ENCODE data around the gene ABCB11.

The ABCB11 gene

DNA sequence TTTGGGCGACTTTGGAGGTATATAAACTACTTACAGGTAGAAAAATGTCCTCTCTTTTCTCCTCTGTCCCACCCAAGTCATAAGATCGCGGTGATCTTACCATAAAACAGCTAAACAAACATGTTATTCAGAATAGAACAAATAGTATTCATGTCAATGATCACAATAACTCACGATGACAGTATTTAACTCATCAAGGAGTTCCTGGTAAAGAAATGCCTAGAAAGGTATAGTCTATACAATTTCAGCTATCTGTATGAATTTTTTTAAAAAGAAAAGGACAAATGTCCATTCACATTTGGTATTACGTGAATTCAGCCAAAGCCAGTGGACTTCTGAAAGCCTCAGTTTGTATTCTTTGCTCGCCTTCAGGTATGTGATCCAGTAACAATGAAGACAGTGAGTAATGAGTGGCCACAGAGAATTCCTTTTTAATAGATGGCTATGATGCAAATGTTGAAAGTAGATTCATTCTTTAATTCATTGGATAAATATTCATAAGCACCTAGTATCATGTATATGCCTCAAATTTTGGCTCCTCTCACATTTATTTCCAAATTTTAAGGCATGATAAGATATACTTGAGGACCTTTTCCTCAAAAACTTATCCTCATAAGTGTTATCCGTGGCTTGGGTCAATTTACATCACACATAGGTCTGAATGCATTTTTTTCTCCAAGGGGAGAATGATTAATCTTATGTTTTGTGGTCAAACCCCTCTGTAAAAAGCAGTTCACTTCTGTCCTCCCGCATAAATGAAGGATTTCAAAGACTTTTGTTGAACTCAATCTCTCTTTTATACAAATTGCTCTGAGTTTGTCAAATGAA is 20.3 kb downstream of the ABCB11 start:
- in situ Hi-C loops (cut with MboI; ENCODE audit: low sequenced_read_pairs), result no loop called here

- in situ Hi-C loops (cut with MboI; ENCODE audit: low sequenced_read_pairs), result no loop called here
These were observed 21.1 kb downstream of the ABCB11 start for GRCh38 chr2:169009865-169010579.

DNA sequence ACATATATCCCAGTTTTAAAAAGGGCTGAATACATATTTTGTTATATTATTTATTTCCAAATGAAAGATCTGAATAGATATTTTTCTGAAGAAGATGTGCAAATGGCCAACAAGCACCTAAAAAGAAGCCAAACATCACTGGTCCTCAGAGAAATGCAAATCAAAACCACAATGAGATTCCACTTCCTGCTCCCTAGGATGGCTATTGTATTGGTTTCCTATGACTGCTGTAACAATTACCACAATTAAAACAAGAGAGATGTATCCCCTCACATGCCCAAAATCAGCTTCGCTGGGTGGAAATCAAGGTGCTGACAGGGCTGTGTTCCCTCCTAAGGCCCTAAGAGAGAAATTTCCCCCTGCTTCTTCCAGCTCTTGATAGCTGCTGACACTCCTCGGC is 23.2 kb downstream of the ABCB11 start:
- in situ Hi-C loops (cut with MboI; ENCODE audit: low sequenced_read_pairs), result no loop called here

GRCh38 chr2:169007356-169007755 is 23.8 kb downstream of the ABCB11 start:
- in situ Hi-C loops (cut with MboI; ENCODE audit: low sequenced_read_pairs), result no loop called here

DNA sequence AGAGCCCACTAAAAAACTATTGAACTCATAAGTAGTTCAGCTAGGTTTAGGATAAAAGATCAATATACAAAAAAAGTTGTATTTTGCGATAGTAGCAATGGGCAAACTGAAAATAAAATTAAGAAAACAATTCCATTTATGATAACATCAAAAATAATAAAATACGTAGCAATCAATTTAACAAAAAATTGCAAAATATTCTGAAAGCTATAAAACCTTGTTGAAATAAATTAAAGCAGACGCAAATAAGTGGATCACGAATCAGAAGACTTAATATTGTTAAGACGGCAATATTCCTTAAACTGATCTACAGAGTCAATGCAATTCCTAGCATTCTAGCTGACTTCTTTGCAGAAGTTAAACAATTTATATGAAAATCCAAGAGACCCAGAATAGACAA is 24.5 kb downstream of the ABCB11 start:
- in situ Hi-C loops (cut with MboI; ENCODE audit: low sequenced_read_pairs), result no loop called here

- in situ Hi-C loops (cut with MboI; ENCODE audit: low sequenced_read_pairs), result no loop called here
These were observed 25.1 kb downstream of the ABCB11 start for GRCh38 chr2:169005994-169006393.

GRCh38 chr2:169005080-169005598 is 26.0 kb downstream of the ABCB11 start:
- in situ Hi-C loops (cut with MboI; ENCODE audit: low sequenced_read_pairs), result no loop called here

DNA sequence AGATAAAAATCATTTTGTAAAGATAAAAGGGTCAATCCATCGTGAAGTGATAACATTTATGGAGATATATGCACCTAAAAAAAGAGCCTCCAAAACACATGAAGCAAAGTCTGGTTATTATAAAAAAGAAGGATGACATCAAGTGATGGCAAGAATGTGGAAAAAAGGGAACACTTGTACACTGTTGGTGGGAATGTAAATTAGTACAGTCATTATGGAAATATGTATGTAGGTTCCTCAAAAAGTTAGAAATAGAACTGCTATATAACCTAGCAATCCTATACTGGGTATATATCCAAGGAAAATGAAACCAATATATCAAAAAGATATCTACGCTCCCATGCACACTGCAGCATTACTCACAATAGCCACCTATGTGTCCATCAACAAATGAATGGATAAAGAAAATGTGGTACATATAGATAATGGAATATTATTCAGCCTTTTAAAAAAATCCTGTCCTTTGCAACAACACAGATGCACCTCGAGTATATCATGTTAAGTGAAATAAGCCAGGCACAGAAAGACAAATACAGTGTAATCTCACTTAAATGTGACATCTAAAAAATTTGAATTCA is 28.9 kb downstream of the ABCB11 start:
- in situ Hi-C loops (cut with MboI; ENCODE audit: low sequenced_read_pairs), result no loop called here

DNA sequence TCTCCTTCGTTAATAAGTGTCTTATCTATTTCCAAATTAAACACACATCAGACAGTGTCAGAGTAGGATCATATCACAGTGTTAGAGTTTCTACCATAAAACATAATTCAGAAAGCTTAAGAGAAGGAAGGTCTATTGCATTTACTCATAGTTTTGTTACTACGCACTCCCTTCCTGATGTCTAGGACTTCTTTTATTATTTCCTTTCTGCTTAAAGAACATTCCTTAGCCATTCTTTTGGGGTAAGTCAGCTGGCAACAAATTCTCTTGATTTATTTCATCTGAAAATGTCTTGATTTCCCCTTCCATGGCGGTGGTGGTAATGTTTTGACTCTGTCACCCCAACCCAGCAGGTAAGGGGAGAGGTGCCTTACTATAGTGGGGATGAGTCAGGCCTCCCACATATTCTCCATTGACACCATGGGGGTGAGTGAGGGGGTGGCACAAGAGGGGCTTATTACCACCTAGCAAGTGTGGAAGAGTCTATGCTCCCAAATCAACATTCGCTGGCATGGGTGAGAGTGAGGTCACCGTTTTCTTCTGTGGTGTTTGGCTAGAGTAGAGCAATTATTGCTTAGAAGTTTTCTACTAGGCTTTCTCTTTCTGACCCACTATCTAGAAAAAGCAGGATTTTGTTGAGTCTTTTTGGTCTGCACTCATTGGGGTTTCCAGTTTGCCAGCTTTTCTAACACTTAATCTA is 29.9 kb downstream of the ABCB11 start:
- in situ Hi-C loops (cut with MboI; ENCODE audit: low sequenced_read_pairs), result no loop called here

DNA sequence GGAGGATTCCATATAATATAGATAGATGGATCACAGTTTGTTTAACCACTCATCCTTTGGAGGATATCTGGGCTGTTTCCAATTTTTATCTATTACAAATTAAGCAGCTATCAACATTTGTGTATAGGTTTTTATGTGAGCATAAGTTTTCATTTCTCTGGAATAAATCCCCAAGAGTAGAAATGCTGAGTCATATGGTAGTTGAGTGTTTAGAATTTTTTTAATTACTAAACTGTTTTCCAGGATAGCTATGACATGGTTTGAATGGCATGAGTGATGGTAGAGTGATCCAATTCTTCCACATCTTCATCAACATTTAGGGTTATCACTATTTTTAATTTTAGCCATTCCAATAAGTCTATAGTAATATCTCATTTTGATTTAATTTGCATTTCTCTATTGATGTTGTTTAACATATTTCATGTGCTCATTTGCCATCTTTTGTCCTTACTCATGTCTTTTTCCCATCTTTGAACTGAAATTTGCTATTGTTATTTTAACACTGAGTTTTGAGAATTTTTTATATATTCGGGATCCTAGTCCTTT is 31.4 kb downstream of the ABCB11 start:
- in situ Hi-C loops (cut with MboI; ENCODE audit: low sequenced_read_pairs), result no loop called here

- in situ Hi-C loops (cut with MboI; ENCODE audit: low sequenced_read_pairs), result no loop called here
These were observed 32.4 kb downstream of the ABCB11 start for GRCh38 chr2:168998609-168999211.

DNA sequence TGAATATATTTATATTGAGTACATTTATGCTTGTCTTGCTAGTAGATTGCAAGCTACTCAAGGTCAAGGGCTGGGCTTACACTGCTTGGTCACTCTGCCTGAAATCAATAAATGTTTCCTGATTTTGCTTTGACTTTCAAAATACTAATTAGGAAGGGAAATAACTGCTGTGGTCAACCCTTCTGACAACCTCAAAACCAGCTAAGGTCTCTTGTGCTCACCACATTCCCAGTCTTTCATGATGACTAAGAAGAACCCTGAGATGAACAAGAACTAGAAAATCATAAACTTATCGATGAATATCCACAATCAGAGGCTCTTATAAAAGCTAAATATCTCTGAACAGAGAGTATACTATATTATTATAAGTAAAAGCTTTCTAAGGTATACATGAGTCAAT is 33.3 kb downstream of the ABCB11 start:
- in situ Hi-C loops (cut with MboI; ENCODE audit: low sequenced_read_pairs), result no loop called here

- in situ Hi-C loops (cut with MboI; ENCODE audit: low sequenced_read_pairs), result no loop called here
These were observed 34.0 kb downstream of the ABCB11 start for GRCh38 chr2:168997118-168997521.

- in situ Hi-C loops (cut with MboI; ENCODE audit: low sequenced_read_pairs), result no loop called here
These were observed 35.4 kb downstream of the ABCB11 start for GRCh38 chr2:168995744-168996143.

DNA sequence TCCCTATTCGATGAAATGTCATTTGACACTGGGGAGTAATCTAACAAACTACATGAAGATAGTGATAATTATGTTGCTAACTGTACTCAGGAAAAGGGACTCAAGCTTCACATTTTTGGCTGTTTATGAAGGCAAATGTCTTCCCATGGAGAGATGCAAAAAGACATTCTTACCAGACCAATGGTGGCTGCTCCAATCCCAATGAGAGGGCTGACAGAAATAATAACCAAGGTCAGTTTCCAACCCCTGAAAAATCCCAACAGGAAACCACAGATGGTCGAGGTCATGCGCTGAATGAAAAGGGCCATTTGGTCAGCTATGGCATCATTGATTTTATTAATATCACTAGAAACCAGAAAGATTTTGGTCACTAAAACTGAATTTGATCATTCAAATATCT is 37.6 kb downstream of the ABCB11 start:
- in situ Hi-C loops (cut with MboI; ENCODE audit: low sequenced_read_pairs), result no loop called here

DNA sequence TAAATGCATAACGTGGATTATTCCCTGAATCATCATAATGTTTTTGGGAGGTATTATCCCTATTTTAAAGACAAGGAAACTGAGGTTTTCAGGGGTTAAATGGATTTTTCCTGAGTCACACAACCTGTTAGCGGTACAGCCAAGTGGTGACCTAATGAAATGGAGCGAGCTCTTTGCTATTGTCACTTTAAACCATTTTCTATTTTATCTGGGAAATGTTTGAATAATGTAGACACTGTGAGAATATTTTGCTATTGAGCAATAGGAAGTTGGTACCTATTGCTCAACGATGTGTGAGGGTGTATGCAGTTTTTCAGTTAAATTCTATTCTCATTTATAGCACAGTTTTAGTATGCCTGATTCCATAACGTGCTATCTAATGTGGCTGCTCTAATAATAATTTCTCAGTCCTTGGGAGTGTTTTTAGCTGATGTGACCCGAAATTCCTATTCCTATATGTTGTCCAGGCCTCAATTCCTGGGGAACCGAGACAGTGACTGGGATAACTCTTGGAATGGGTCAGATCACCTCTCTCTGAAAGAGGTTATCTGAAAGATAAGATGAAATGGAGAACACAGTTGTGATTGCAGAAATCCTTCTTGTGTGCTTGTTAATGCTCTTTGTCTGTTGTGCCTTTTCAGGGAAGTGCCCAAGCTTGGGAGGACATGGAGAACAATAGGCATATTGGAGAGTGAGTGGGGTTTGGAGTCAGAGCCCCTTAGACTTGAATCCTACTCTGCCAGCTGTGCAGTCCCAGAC is 38.4 kb downstream of the ABCB11 start:
- in situ Hi-C loops (cut with MboI; ENCODE audit: low sequenced_read_pairs), result no loop called here

DNA sequence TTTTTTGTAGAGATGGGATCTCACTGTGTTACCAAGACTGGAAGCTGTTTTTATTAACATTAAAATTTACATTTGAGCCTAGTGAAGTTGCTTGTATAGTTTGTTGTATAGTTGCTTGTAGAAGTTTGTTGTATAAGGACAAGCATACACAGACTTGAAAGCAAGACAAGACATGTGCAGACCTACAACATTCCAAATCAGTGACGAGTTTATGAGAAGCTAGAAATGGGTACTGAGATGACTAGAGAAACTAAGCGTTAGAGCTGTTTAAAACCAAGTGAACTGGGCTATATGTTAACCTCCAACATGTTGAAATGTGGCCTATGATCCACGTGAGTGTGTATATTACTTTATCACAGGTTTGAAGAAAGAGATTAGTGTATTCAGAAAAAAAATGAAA is 39.1 kb downstream of the ABCB11 start:
- in situ Hi-C loops (cut with MboI; ENCODE audit: low sequenced_read_pairs), result no loop called here

- in situ Hi-C loops (cut with MboI; ENCODE audit: low sequenced_read_pairs), result no loop called here
These were observed 42.4 kb downstream of the ABCB11 start for GRCh38 chr2:168988755-168989154.

GRCh38 chr2:168986398-168986943 is 44.7 kb downstream of the ABCB11 start:
- in situ Hi-C loops (cut with MboI; ENCODE audit: low sequenced_read_pairs), result no loop called here

All from HL-60/S4 treated with phorbol 12-myristate 13-acetate at 8.2 ng/mL for 4 days and 3 days (cell line).